ENCODE measurements around the gene CARS2.
"Not testable (repeated sequence)": the region's sequence is repeated elsewhere in the genome, so short reads cannot be mapped to it uniquely, and the experiment has no call there.

CARS2 gene

DNA sequence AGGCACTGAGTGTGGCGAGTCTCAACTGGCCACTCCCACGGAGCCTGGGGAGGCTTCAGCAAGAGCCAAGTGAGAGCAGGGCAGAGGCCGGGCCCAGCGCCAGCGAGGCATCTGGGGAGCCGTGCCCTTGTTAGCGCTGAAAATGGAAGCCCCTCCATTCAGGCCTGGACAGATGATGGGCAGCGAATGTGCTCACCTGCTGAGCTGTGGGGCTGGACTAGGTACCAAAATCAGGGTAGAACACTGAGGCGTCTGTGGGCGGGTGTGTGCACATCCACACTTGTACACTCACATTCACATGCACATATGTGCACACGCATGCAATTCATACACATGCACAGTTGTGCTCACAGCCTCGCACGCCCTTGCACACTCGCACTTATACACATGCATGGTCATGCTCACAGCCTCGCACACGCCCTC is 69.9 kb downstream of the CARS2 start:
- DNase-seq = no peak

DNA sequence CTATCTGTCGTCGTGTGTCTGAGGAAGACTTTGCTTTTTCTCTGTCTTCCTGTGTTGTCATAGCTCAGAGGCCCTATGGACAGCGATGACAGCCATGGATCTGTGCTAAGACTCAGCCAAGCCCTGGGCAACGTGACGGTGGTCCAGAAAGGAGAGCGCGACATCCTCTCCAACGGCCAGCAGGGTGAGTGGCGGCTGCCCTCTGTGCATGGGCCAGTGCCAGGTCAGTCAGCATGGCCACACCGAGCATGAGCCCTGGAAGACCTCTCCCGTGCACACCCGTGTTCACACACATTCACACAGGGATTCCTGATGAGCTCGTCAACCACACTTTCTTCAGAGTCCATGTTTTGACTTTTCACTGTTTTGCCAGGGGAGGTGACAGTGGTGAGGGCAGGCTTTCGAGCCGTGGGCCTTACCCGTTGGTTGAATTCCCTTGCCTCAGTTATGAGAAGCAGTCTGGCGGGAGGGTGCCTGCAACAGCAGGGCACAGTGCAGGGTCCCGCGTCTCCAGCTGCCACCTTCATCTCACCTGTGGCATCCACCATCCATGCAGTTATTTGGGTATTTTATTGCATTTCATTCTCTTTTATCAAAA is 70.4 kb downstream of the CARS2 start:
- no peak for DNase-seq

DNA sequence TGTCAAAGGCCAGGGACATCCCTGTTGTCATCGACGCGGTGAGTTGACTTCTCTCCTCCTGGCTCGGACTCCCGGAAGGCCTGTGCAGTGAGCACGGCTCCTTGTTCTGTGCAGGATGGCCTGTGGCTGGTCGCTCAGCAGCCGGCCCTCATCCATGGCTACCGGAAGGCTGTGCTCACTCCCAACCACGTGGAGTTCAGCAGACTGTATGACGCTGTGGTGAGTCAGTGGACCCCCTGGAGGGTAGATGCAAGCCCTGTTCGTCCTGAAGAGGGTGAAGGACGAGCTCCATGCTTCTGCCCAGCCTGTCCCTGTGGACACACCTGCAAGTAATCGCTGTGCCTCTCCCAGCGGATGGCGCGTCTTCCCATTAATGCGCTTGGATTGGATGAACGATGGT is 71.4 kb downstream of the CARS2 start:
- no peak for DNase-seq

DNA sequence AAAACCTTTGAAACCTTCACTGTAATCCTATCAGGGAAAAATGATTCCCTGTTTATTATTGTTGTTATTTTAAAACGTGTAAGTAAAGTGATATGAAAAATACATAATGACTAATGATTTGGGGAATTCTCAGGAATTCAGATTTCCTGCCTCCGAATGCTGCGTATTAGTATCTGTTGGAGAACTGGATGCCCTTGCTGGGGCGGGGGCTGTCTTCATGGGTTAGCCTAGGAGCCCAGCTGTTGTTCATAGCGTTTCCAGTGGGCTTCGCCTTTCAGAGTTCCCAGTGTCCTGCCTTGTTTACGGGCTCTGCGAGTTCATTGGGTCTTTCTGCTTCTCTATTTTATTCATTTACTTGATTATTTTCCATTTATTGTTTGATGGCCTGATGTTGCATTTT is 72.1 kb downstream of the CARS2 start:
- no peak for DNase-seq

DNA sequence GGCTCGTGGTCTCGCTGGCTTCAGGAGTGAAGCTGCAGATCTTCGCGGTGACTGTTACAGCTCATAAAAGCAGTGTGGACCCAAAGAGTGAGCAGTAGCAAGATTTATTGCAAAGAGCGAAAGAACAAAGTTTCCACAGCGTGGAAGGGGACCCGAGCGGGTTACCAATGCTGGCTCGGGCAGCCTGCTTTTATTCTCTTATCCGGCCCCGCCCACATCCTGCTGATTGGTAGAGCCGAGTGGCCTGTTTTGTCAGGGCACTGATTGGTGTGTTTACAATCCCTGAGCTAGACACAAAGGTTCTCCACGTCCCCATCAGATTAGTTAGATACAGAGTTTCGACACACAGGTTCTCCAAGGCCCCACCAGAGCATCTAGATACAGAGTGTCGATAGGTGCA is 73.7 kb downstream of the CARS2 start:
- not testable (repeated sequence) for DNase-seq

DNA sequence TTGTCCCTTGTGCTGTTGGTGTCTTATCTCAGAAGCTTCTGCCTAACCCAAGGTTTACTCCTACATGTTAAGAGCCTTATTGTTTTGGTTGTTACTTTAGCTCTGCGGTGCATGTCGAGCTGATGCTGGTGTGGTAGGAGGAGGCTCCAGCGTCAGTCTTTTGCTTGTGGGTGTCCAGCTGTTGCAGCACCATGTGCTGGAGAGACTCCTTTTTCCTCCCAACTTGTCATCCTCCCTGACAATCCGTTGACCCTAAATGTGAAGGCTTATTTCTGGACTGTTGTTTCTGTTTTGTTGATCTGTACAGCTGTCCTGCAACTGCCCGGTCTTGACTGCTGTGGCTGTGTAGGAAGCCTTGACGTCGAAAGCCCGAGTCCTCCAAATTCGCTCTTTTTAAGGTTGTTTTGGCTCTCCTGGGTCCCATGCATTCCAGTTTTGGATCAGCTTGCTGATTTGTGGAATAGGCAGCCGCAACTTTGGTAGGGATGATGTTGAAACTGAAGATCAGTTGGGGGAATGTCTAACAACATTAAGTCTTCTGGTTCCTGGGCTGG is 75.3 kb downstream of the CARS2 start:
- DNase-seq = no peak

DNA sequence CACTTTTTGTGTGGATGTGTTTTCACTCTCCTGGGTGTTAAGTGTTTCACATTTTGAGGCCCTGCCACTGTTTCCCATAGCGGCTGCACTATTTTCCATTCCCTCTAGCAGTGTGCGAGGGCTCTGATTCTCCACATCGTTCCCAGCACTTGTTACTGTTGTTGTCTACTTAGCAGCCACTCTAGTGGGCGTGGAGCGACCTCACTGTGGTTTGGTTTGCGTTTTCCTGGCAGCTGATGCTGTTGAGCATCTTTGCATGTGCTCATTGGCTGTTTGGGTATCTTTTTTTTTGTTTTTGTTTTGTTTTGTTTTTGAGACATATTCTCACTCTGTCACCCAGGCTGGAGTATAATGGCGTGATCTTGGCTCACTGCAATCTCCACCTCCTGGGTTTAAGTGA is 76.2 kb downstream of the CARS2 start:
- DNase-seq = no peak

DNA sequence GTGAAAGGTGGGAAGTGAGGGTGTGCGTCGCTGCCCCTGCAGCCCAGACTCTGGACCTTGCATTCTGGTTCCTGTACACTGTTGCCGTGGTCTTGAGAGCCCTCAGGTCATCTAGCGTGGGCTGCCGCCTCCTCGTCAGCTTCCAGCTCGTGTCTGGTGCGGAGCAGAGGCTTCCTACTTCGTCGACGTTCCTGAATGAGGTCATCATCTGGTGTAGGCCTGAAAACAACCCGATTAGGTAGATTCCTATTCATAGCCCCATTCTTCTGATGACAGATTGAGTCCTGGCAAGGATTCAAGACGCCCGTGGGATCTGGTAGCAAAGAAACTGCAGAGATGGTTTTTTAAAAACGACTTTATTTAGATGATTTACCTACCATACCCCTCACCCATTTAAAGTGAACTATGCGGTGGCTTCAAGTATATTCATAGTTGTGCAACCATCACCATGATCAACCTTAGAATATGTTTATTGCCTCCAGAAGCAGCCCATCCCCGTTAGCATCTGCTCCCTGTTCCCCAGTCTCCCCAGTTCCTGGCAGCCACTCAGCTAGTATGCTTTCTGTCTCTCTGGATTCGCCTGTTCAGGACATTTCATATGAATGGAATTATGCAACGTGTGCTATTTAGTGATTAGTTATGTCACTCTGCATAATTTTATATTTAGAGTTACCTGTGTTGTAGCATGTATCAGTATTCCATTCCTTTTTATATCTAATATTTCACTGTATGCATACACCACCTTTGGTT is 76.8 kb downstream of the CARS2 start:
- no peak for DNase-seq

DNA sequence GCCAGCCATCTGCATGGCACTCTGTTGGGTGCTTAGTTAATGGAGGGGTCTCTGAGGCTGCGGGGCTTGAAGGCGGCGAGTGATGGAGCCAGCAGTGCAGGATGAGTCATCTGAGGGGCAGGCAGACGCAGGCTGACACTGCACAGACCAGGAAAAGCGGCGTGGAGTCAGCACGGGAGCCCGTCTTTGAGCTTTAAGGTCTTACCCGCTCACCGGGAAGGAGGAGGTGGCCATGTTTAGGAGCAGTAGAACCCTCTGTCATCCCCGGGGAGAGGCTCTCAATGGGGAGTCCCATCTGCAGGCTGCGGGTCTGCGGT is 77.5 kb downstream of the CARS2 start:
- DNase-seq = no peak

DNA sequence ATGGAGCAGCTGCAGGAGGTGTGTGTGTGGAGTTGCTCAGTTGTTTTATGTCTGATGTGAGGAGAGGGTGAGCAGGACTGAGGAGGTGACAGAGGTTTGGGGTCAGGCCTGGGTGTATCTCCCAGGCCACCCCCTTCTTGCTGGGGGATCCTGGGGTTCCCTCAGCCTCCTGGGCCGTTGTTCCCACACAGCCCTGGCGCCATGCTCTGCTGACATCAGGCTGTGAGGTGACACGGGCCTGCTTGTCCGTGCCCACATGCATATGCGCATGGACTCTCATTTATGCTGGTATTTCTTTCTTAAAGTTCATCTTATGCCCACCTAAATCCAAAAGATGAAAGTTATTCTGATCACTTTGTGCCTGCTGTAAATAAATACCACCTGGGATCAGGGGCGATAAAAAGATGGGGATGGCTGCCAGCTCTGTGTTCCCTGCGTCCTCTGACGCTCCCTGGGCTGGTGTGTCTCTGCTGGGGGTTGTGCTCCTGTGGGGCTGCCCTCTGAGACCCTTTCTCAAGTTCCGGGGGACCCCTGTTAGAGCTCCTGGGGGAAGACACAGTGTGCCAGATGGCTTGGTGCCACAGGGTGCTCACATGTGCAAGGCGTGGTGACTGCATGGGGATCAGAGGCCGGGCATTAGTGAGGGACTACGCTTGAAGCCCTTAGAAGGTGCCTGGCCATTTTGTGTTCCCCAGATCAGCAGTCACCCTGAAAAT is 78.0 kb downstream of the CARS2 start:
- DNase-seq = no peak

DNA sequence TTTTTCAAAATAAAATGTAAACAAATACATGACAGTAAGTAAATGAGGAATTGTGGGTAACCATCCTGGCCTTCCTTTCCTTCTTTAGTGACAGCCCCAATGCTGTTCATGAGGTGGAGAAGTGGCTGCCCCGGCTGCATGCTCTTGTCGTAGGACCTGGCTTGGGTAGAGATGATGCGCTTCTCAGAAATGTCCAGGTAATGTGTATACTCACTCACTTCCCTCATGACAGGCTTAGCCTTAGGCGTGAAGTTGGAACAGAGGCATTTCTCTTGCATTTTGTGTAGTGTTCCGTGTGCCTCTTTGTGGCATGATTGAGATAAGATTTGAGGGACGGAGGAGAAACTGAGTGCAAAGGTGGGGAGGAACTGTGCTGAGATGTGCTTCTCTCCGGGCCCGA is 78.6 kb downstream of the CARS2 start:
- DNase-seq = no peak

DNA sequence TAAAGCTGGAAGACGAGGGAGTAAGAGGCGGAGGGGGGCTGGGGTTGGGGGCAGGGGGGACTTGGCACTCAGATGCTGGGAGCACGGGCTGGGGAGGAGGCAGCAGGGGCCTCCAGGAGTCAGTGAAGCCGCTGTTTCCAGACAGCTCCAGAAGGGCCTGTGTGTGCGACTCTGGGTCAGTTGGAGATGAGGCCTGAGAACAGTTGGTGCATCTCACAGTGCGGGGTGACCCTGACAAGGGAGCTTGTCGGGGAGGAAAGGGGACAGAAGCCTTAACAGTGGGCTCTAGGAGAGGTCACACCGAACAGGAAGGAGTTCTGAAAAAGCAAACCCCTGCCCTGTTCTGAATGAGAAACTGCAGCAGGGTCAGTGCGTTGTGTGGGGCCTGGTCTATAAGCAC is 79.4 kb downstream of the CARS2 start:
- DNase-seq = no peak

DNA sequence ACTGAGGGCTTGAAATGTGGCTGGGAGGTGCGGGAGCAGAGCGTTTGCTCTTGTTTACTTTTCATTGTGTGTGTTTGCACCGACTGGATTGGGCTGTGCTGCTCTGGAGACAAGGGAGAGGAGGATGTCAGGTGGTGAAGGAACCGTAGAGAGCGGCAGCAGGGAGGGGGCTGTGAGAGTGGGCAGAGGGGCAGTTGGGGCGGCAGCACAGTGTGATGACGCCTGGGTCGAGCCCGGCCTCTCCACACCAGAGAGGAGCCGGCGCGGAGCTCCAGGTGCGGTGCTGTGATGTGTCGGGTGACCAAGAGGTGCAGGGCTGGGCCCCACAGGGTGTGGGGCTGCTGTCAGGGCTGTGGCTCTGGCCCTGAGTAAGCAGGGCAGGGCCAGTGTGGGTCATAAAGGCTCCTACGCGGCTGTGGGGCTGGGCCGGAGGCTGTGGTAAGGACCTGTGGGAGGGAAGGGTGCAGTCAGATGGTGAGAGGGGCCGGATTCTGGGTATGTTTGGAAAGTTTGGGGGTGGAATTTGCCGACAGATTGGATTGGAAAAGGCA is 80.1 kb downstream of the CARS2 start:
- no peak for DNase-seq

DNA sequence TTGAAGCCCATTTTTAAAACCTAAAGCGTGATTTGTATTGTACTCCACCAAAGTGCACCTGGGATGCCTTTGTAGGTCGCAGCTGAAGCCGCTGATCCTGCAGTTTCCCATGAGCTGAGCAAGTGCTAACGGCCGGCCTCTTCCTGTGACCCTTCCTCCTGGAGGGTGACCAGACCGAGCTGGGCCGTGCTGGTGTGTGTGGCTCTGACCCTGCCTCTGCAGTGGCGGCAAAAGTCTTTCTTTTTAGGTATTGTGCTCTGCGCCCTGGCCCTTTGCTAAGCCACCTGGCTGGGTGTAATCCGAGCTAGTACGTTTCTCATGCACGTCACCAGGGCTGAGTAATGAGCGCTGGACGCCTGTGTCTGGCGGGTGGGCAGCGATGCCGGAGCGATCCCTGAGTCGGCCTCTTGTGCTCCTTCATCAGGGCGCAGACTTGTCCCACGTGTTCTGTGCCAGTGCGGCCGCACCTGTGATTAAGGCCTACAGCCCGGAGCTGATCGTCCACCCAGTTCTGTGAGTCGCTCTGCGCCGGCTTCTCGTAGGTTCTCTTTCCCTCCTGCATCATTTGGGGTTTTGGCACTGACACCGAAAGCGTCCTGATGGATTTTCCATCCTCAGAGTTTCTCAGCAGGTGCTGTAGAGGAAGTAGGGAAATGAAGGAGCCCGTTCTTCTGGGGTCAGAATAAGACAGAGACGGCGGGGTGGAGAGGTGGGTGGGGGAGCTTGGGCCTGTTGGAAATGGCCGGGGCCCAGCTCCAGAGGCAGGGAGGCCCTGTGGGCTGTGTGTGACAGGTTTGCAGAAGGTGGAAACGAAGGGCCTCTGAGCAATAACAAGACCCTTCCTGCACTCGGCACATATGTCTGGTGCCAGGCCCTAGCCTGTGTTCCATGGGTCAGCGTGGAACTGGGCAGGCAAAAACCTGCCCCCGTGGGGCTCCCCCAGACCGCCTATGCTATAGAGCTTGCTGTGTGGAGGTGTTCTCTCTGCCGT is 80.9 kb downstream of the CARS2 start:
- DNase-seq = no peak

DNA sequence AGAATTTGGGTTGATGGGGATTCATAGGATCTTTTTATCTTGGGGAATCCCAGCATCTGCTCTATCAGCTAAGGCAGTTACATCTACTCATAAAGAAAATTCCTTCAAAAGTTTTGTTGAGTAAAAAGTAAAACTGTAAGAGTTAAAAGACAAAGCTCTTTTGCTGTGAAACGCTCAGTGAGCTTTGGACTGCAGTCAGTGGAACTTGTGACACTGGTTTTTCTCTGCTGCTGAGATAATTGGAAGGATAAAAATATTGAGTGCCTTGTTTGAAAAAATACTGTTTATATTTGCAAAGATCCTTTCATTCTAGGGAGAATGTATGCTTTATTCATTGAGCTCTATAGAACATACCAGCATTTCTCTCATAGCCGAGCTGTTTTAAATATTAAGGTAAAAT is 85.3 kb downstream of the CARS2 start:
- DNase-seq = no peak

DNA sequence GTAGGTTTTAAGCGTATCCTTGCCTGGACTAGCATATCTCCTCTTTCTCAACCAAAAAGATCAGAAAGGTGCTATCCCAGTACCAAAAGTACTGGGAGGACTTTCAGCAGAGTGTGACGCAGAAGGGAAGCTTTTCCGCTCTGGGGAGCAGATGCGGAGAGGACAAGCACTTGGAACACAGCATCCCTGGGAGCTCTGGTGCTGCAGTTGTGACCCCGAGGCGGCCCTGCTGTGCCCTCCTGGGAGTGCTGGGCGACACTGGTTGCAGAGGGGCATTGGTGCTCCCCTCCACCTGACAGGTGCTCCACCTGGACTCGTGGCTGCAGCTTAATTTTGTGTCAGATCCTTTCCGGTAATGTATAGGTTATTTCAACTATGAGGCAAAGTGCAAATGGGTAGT is 87.1 kb downstream of the CARS2 start:
- DNase-seq = no peak

DNA sequence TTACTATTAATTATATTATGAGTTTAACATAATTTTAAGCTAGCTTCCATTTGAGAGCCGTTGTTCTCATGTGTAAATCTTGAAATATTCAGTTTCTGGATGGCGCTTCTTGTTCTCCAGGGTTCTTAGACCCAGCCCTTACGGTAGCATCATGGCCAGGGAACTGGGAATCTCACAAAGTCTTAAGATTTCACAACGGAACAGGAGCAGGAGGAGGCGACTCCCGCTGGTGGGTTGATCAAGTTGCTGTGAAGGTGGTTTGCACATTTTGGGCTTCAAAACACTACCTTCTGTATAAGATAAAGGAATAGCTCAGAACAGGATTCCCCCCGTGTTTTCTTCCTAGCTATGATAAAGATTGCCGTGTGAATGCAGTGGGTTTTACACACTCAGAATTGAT is 87.7 kb downstream of the CARS2 start:
- no peak for DNase-seq

DNA sequence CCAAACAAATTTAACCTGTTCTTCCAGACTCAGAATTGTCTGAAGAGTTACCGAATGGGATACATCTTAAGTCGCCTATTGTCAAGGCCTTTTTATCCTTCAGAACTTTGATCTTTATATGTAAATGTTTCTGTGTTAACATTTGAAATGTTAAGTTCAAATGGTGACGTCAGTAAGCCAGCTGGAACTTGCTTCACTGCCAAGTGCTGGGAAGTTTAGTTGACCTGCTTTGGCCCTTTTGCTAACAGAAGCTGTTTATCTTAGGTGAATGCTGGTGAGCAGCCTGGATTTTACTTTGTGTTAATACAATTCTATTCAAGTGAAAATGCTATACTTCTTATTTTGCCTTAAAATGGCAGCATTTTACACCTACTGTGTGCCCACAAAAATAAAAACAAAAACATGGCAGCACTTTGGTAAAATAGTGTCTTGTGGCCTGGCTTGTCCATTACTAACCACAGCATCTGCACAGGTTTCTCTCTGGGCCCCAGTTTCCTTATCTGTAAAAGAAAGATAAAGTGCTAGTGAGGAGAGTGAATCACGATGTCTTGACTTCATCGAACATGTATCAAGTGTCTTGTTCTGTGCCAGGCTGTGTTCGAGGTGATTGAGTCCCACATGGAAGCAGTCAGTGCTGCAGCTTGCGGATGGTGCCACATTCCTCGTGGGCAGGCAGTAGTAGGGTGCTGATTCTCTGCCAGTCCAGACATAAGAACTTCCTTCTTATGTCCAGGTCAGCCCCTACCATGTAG is 88.4 kb downstream of the CARS2 start:
- no peak for DNase-seq

DNA sequence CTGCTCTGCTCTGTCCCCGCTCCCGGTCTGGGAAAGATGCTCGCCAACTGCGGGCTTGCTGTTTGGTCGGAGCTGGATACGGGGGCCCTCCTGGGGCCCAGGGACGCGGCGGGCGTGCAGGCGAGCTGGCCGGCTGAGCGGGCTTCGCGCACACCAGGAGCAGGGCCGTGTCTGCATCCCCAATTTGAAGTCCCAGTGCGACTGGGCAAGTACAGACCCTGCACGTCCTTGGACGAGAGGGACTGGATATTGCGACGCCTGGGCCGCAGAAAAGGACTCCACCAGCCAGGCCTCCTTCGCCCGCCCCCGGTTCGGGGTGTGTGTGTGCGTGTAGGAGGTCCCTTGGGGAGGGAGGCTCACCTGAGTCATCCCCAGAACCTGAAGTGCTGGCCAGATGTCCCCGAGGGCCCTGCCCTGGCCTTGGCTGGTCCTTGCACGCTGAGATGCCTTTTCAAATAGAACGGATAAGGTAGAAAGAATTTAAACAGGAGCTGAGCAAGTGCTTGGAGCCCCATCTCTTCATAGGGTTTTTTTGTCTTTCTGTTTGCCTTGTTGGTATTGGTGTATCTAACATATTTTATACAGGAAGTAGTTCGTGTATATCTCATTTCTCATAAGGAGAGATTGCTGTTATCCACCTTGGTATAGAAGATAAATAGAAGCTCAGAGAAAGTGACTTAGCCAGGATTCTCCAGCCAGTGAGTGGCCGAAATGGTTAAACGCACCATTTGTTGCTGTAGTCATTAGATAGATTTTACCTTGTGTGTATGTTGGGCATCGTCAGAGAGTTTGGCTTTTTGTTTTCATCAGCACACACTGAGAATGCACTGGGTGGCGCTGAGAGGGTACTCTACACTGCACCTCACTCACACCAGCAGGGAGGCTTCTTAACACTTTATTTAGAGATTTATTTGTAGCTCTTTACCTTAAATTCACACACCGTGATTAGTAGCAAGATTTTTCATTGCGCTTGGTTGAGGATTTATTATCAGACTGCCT is 89.5 kb downstream of the CARS2 start:
- DNase-seq = peak; percentile 48 to 53

DNA sequence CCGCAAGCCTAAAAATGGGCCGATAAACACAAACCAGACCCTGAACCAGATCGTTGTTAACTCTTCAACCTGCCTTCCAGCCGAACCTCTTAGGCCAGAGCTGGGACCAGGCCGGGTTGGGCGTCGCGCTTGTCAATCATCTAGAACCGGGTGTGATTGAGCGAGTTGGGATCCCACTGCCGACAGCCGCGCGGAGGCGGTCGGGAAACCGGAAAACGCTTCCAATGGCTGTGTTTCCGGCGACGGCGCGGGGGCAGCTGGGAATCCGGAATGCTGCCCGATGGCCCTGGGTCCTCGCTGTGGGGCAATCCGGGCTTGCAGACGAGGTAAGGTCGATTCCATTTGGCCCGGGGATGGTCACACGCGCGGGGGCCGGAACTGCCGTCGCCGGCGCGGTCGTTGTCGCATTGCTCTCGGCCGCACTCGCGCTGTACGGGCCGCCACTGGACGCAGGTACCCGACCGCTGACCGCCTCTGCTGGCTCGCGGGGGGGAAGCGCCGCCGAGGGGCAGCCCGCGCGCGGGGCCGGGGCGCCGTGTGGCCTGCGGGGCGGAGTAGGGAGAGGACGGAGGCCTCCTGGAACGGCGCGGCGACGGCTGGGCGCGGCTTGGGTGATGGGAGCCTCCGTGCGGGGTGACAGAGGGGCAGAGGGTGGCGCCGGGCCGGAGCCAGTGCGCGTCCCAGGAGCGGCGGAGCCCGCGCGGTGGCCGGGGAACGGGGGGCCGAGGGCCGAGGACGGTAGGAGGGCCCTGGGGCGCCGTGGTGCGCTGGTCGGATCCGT is 90.4 kb downstream of the CARS2 start, which contains the start of gene NAXD:
Gene NAXD, plus strand, starts transcription at position 224 of the 781 bp plus-strand sequence. Its CDS starts 57 bp downstream, at position 281.
- DNase-seq = peak; percentile 87 to 88

Measured in stimulated activated CD4-positive, alpha-beta T cell treated with anti-CD3 and anti-CD28 coated beads, Interleukin-2, amount 100 ng/mL, for 24 hours (primary cell).